ENCODE results near the gene MAPK14.
A peak's percentile ranks its signal among the peaks of the same experiment; 100 is the strongest.

The MAPK14 gene

DNA sequence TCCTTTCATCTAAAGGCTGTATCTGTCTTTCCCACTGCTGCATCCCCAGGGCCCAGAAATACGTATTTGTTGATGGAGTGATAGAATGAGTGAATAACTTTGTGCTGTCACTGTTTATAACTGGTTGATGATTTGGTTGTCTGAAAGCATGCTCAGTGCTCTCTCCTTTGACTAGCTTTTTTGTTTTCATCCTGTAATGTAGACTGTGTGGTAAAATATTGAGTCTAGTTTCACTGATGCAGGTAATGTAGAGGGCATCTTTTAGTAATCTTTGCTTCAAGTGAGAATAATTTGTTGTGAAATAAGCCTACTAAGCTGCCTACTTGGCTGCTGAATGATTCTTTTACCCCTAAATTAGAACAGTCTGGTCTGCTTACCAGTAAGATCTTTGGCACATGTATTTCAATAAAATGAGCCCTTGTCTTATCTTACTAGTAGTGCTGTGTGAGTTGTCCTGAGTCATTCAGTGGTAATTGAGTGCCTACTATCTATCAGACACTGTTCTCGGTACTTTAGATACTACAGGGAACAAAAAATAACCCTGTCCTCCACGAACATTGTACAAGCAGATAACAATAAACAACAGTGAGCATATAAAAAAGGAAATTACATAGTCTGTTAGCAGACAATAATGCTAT lies 39.9 kb downstream of the MAPK14 start:
- no peak overlapping the region for H3K4me3 Mint-ChIP-seq
- peaks cover 15% of the 10 kb centered on the region for H3K4me1 Mint-ChIP-seq

GRCh38 chr6:36068012-36068392 lies 40.4 kb downstream of the MAPK14 start:
- Mint-ChIP-seq H3K4me3 (no peak overlapping the region), H3K27me3 (ENCODE audit: low read depth, poor library complexity) (no peaks in the 10 kb centered on the region), H3K9me3 (no peaks in the 10 kb centered on the region), H3K27ac (peak overlapping the region; percentile 18), H3K36me3 (ENCODE audit: low read depth) (peaks cover 14% of the 10 kb centered on the region), H3K4me1 (peaks cover 15% of the 10 kb centered on the region)
- no peak for DNase-seq
- TF ChIP-seq, protein P1, sequence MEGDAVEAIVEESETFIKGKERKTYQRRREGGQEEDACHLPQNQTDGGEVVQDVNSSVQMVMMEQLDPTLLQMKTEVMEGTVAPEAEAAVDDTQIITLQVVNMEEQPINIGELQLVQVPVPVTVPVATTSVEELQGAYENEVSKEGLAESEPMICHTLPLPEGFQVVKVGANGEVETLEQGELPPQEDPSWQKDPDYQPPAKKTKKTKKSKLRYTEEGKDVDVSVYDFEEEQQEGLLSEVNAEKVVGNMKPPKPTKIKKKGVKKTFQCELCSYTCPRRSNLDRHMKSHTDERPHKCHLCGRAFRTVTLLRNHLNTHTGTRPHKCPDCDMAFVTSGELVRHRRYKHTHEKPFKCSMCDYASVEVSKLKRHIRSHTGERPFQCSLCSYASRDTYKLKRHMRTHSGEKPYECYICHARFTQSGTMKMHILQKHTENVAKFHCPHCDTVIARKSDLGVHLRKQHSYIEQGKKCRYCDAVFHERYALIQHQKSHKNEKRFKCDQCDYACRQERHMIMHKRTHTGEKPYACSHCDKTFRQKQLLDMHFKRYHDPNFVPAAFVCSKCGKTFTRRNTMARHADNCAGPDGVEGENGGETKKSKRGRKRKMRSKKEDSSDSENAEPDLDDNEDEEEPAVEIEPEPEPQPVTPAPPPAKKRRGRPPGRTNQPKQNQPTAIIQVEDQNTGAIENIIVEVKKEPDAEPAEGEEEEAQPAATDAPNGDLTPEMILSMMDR (IDR thresholded peaks at IDR 0.05), result no peak

More for the DNA sequence above, 39.9 kb downstream of the MAPK14 start:
- TF ChIP-seq, protein P1 (IDR thresholded peaks at IDR 0.05), result no peak
- no peaks in the 10 kb centered on the region for H3K27me3 Mint-ChIP-seq (ENCODE audit: low read depth, poor library complexity)
- H3K27ac Mint-ChIP-seq, result peak overlapping the region; percentile 23
- H3K36me3 Mint-ChIP-seq (ENCODE audit: low read depth), result peaks cover 10% of the 10 kb centered on the region
- no peak for DNase-seq
- H3K9me3 Mint-ChIP-seq, result no peaks in the 10 kb centered on the region

DNA sequence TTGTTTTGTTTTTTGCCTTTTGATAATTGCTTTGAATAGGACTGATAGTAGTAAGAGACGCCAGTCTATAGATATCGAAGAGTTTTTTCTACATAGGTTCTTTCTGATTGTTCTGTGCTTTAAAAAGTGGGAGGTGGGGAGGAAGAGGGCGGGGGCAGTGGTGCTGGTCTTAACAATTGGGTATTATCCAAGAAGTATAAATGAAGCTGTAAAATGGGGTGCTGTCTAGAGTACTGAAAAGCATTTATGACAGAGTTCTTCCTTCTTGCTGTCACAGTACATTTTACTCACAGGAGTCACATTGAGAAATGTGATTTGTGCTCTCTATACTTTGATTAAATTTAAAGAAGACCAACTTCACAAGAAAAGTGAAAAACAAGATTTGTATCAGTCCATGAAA lies 41.0 kb downstream of the MAPK14 start:
- no peak for DNase-seq

DNA sequence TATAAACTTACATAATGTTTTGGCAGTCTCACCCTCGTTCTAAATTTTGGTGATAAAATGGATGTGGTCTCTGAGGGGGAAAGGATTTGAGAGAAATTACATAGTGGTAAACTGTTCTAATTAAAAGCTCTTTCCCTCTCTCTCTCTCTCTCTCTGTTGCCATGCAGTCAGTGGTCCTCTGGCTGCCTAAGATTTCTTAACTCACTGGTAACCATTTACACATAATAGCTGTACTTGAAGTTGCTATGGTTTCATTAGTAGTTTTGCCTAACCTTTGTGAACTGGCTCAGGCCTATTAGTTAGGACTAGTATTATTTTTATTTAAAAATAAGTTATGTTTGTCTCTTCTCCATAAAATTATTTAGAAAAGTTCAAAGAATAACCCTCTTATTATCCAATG lies 42.0 kb downstream of the MAPK14 start:
- H3K27me3 Mint-ChIP-seq (ENCODE audit: low read depth, poor library complexity), result no peaks in the 10 kb centered on the region
- H3K4me3 Mint-ChIP-seq, result no peak overlapping the region
- H3K9me3 Mint-ChIP-seq, result no peaks in the 10 kb centered on the region
- peaks cover 24% of the 10 kb centered on the region for H3K36me3 Mint-ChIP-seq (ENCODE audit: low read depth)
- TF ChIP-seq, protein P1 (IDR thresholded peaks at IDR 0.05), result no peak
- DNase-seq, result no peak
- H3K4me1 Mint-ChIP-seq, result peaks cover 11% of the 10 kb centered on the region
- no peak overlapping the region for H3K27ac Mint-ChIP-seq

More for the DNA sequence above, 41.0 kb downstream of the MAPK14 start:
- H3K36me3 Mint-ChIP-seq (ENCODE audit: low read depth), result peaks cover 20% of the 10 kb centered on the region
- no peak overlapping the region for H3K27ac Mint-ChIP-seq
- TF ChIP-seq, protein P1 (IDR thresholded peaks at IDR 0.05), result no peak
- no peaks in the 10 kb centered on the region for H3K9me3 Mint-ChIP-seq
- no peaks in the 10 kb centered on the region for H3K27me3 Mint-ChIP-seq (ENCODE audit: low read depth, poor library complexity)
- no peak overlapping the region for H3K4me3 Mint-ChIP-seq
- H3K4me1 Mint-ChIP-seq, result peaks cover 15% of the 10 kb centered on the region

- no peak overlapping the region for H3K27ac Mint-ChIP-seq
- H3K4me1 Mint-ChIP-seq, result peaks cover 4% of the 10 kb centered on the region
- H3K36me3 Mint-ChIP-seq (ENCODE audit: low read depth), result peaks cover 23% of the 10 kb centered on the region
- TF ChIP-seq, protein P1 (IDR thresholded peaks at IDR 0.05), result no peak
- no peak overlapping the region for H3K4me3 Mint-ChIP-seq
- H3K9me3 Mint-ChIP-seq, result no peaks in the 10 kb centered on the region
- no peak for DNase-seq
- no peaks in the 10 kb centered on the region for H3K27me3 Mint-ChIP-seq (ENCODE audit: low read depth, poor library complexity)
These were observed 42.6 kb downstream of the MAPK14 start for GRCh38 chr6:36070252-36070651.

DNA sequence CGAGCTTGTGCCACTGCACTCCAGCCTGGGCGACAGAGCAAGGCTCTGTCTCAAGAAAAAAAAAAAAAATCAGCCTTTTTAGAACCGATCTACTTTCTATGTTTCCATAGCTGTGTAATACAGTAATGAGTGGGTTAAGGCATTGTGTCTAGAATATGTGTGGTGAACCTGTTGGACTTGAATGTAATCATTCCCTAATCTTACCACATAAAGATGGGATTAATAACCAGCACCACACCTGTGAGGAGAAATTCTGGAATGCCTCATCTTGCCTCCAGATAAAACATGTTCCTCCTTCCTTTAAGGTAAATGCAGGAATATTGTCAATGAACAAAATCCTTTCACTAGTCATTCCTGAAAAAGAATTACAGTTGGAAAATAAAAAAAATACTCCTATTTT lies 43.7 kb downstream of the MAPK14 start:
- H3K9me3 Mint-ChIP-seq, result no peaks in the 10 kb centered on the region
- H3K4me3 Mint-ChIP-seq, result no peak overlapping the region
- peaks cover 33% of the 10 kb centered on the region for H3K36me3 Mint-ChIP-seq (ENCODE audit: low read depth)
- H3K27me3 Mint-ChIP-seq (ENCODE audit: low read depth, poor library complexity), result no peaks in the 10 kb centered on the region
- TF ChIP-seq, protein P1 (IDR thresholded peaks at IDR 0.05), result no peak
- no peak for DNase-seq
- no peak overlapping the region for H3K27ac Mint-ChIP-seq
- H3K4me1 Mint-ChIP-seq, result no peaks in the 10 kb centered on the region

Measured in nephron progenitor cell (in vitro differentiated cells).